ENCODE results near the gene CLIP2.

GRCh38 chr7:74252893-74253292 lies 36.3 kb upstream of the CLIP2 start:
- TF ChIP-seq EZH2 (IDR thresholded peaks at IDR 0.05; ENCODE audit: borderline replicate concordance, low read depth, low read length, severe bottlenecking) = no peak
- TF ChIP-seq CTCF (IDR thresholded peaks at IDR 0.05; ENCODE audit: borderline replicate concordance, extremely low read depth, low read length, poor library complexity, severe bottlenecking) = no peak
